Panc1 (cell line): Measurements from ENCODE around the gene MSANTD2. TPM values are rescaled to one million over a fixed set of nuclear protein-coding genes. Genes with fewer than 3 reads are reported as not detected.

Source experiments
- ATAC-seq: fragments of 200-7000 bp; cut with Tn5 transposase; 2 replicates; pipeline ENCODE4 v1.9.1; 2020; ENCODE audit warnings: mild to moderate bottlenecking, moderate library complexity
- BruUV-seq: library from RNA; stranded (reverse); fragments of 400-500 nt; replicated peaks from 2 replicates; lab custom pipeline; 2021; lab: Mats Ljungman, UMichigan
- CTCF ChIA-PET: fragments of 300-600 bp; sonication (Branson Sonifier 250); formaldehyde crosslinking; loops from one replicate; lab custom pipeline; 2022; ENCODE audit warnings: antibody characterized with exemption; lab: Charles Lee
- POLR2A ChIA-PET: fragments of 300-600 bp; sonication (Branson Sonifier 250); formaldehyde crosslinking; loops from one replicate; lab custom pipeline; 2022; ENCODE audit warnings: antibody characterized with exemption; lab: Charles Lee
- DNase-seq: peaks from one replicate; pipeline ENCODE4 v3.0.0-alpha.2; 2010; ENCODE audit warnings: low read depth, low spot score
- H3K27ac ChIP-seq: 2 replicates; pipeline ENCODE4 v1.5.1; 2011; ENCODE audit warnings: mild to moderate bottlenecking, low read length, inconsistent platforms
- H3K27me3 ChIP-seq: fragments of 200-500 bp; sonication (Bioruptor generic); 2 replicates; pipeline ENCODE4 v1.6.0; 2014; ENCODE audit warnings: low read length, inconsistent platforms; ENCODE audit not compliant: control insufficient read depth, insufficient read depth
- H3K36me3 ChIP-seq: fragments of 200-500 bp; sonication (Bioruptor generic); 2 replicates; pipeline ENCODE4 v1.5.1; 2014; ENCODE audit warnings: inconsistent platforms, mild to moderate bottlenecking, low read length, moderate library complexity; ENCODE audit not compliant: control insufficient read depth, insufficient read depth
- H3K4me1 ChIP-seq: 2 replicates; pipeline ENCODE4 v1.5.1; 2011; ENCODE audit warnings: inconsistent platforms, mild to moderate bottlenecking, low read length, moderate library complexity; ENCODE audit not compliant: control insufficient read depth, insufficient read depth
- H3K4me3 ChIP-seq, 2 experiments: 2 replicates each; pipeline ENCODE4 v1.5.1; 2011 to 2012; ENCODE audit warnings: low read depth in 2 of 2, low read length in 2 of 2, mild to moderate bottlenecking in 2 of 2, inconsistent platforms in 1 of 2, moderate library complexity in 1 of 2
- H3K9me3 ChIP-seq: fragments of 200-500 bp; sonication (Bioruptor generic); 2 replicates; pipeline ENCODE4 v1.5.1; 2014; ENCODE audit warnings: low read depth, mild to moderate bottlenecking, inconsistent platforms, low read length, moderate library complexity; ENCODE audit not compliant: control insufficient read depth, insufficient read depth
- CTCF ChIP-seq: fragments of 450-650 bp; IDR thresholded peaks from 2 replicates; pipeline ENCODE4 v1.5.1; 2017; ENCODE audit warnings: mild to moderate bottlenecking
- POLR2AphosphoS5 ChIP-seq: IDR thresholded peaks from 2 replicates; pipeline ENCODE4 v1.6.1; 2012; ENCODE audit warnings: mild to moderate bottlenecking, low read depth, low read length, moderate library complexity
- REST ChIP-seq, 2 experiments: IDR thresholded peaks; 2 replicates each; pipeline ENCODE4 v1.6.1; 2011 to 2012; ENCODE audit warnings: low read depth in 2 of 2, control low read depth in 1 of 2, low read length in 1 of 2, mild to moderate bottlenecking in 1 of 2, moderate library complexity in 1 of 2; ENCODE audit not compliant: insufficient read depth in 1 of 2
- SIN3A ChIP-seq: IDR thresholded peaks from 2 replicates; pipeline ENCODE4 v1.6.1; 2012; ENCODE audit warnings: low read depth, mild to moderate bottlenecking, low read length, moderate library complexity, borderline replicate concordance; ENCODE audit not compliant: insufficient read depth
- TCF7L2 ChIP-seq: IDR thresholded peaks from 2 replicates; pipeline ENCODE4 v1.6.1; 2011; ENCODE audit warnings: mild to moderate bottlenecking, low read depth, low read length, inconsistent platforms
- in situ Hi-C: cut with HindIII; loops from 2 replicates; pipeline ENCODE4 v1.10.0; 2016; ENCODE audit warnings: low sequenced_read_pairs, low pct_unique_long_range_greater_than_20kb
- intact Hi-C: fragments of 100-400 bp; cut with micrococcal nuclease; formaldehyde crosslinking; loops from one replicate; pipeline ENCODE4 v1.10.0; 2022; ENCODE audit not compliant: unreplicated experiment
- total RNA-seq: library from RNA; stranded (reverse); gene quantifications from one replicate; pipeline ENCODE4 v1.2.1, GENCODE V29; 2021; ENCODE audit not compliant: unreplicated experiment

The MSANTD2 gene
- total RNA-seq, 1 experiment from 2014 or later, result 20.5 TPM

DNA sequence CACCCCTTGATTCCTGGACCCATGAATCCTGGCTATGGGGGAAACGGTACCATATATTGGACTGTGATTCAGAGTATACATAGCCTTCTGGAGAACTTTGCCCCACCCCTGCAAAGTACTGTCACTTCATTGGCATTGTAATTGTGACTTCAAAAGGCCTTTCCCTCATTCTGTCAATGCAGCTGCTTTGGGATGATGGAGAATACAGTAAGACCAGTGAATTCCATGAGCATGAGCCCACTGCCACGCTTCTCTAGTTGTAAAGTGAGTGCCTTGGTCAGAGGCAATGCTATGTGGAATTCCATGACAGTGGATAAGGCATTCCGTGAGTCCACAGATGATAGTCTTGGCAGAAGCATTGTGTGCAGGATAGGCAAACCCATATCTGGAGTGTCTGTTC is 25.7 kb upstream of the MSANTD2 start:
- TF ChIP-seq REST (IDR thresholded peaks at IDR 0.05; ENCODE audit: insufficient read depth in 1 of 2, low read depth in 2 of 2, low read length in 1 of 2) (no peak), TCF7L2 (no peak), POLR2AphosphoS5 (no peak), SIN3A (no peak), CTCF (no peak)
- BruUV-seq, result no TSS peak
- POLR2A ChIA-PET, result no interaction called here
- H3K36me3 ChIP-seq, result no peaks in the 10 kb centered on the region
- intact Hi-C loops, result no loop called here
- H3K4me3 ChIP-seq, result no peak overlapping the region
- in situ Hi-C loops, result no loop called here
- CTCF ChIA-PET, result no interaction called here
- H3K27ac ChIP-seq, result no peak overlapping the region
- ATAC-seq, result no peak
- H3K9me3 ChIP-seq, result no peaks in the 10 kb centered on the region
- no peak for DNase-seq
- H3K4me1 ChIP-seq, result no peaks in the 10 kb centered on the region
- H3K27me3 ChIP-seq, result peaks cover 9% of the 10 kb centered on the region

DNA sequence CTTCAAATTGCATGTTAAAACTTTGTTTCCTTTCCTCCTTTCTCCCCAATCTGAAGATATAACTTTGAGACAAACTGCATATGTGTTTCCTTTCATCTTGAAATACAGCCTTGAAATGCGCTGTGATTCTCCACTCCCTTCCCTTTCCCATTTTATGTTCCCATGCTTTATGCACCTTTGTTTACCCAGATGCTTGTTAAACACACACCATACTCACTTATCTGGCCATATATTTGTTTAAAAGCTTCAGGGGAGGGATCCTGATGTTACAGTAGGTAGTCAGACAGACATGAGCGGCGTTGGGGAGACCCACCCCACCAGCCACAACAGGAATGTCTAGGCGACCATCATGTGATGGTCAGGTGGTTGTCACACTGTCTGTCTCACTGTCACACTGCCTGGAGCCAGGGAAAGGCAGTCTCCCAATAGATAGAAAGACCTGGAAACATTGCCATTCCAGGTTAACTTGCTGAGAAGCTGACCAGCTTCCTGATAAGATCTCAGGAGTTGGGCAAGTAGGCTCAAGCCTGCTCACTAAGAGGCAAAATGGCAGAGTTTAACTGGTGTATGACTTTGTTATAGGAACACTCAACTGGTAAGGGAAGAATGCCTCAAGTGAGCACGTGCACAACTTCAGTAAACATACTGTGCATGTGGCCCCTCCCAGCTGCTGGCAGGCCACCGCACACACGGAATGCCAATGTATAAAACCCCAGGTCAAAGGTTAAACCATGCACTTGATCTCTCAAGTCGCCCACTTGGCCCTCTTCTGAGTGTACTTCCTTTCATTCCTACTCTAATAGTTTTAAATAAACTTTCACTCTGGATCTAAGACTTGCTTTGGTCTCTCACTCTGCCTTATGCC is 23.5 kb upstream of the MSANTD2 start:
- ATAC-seq (no peak), DNase-seq (no peak)
- no peaks in the 10 kb centered on the region for H3K36me3 ChIP-seq
- H3K9me3 ChIP-seq, result no peaks in the 10 kb centered on the region
- no TSS peak for BruUV-seq
- peaks cover 7% of the 10 kb centered on the region for H3K27me3 ChIP-seq
- H3K27ac ChIP-seq, result no peak overlapping the region
- no peak overlapping the region for H3K4me3 ChIP-seq
- ChIA-PET CTCF (interaction anchor here (0.6 kb wide), 1 partner anchor 9 kb away, joined by 8 read pairs; no protein-coding TSS in a partner anchor), POLR2A (no interaction called here)
- TF ChIP-seq POLR2AphosphoS5 (no peak), CTCF (no peak), SIN3A (no peak), REST (IDR thresholded peaks at IDR 0.05; ENCODE audit: insufficient read depth in 1 of 2, low read depth in 2 of 2, low read length in 1 of 2) (no peak), TCF7L2 (no peak)
- intact Hi-C loops (no loop called here), in situ Hi-C loops (no loop called here)
- H3K4me1 ChIP-seq, result no peaks in the 10 kb centered on the region
